Mesenchymal stem cell (in vitro differentiated cells and primary cell): ENCODE results near the gene SYT2.

ENCODE experiments used
- DNase-seq: peaks from one replicate; pipeline ENCODE4 v3.0.0-alpha.2; 2013
- H2AFZ ChIP-seq: one replicate; pipeline ENCODE4 v1.6.1; 2013; ENCODE audit warnings: low read depth, mild to moderate bottlenecking, control low read depth, inconsistent platforms, low read length, moderate library complexity
- H2AK5ac ChIP-seq: 2 replicates; pipeline ENCODE4 v1.6.1; 2013; ENCODE audit warnings: low read length, moderate library complexity, mild to moderate bottlenecking, inconsistent platforms; ENCODE audit not compliant: severe bottlenecking
- H2BK120ac ChIP-seq: one replicate; pipeline ENCODE4 v1.6.1; 2013; ENCODE audit warnings: low read depth, mild to moderate bottlenecking, inconsistent platforms, low read length, moderate library complexity
- H2BK12ac ChIP-seq, 2 experiments: one replicate each; pipeline ENCODE4 v1.6.1; 2013; ENCODE audit warnings: inconsistent platforms in 2 of 2, low read length in 2 of 2, mild to moderate bottlenecking in 2 of 2, moderate library complexity in 2 of 2, control low read depth in 1 of 2
- H2BK15ac ChIP-seq: one replicate; pipeline ENCODE4 v1.6.1; 2013; ENCODE audit warnings: mild to moderate bottlenecking, low read depth, inconsistent platforms; ENCODE audit not compliant: poor library complexity, severe bottlenecking
- H2BK5ac ChIP-seq: 2 replicates; pipeline ENCODE4 v1.6.1; 2013; ENCODE audit warnings: low read depth, mild to moderate bottlenecking, low read length, control low read depth, inconsistent platforms; ENCODE audit not compliant: poor library complexity, severe bottlenecking
- H3K14ac ChIP-seq, 2 experiments: one replicate each; pipeline ENCODE4 v1.6.1; 2013; ENCODE audit warnings: inconsistent platforms in 2 of 2, low read length in 2 of 2, control low read depth in 1 of 2, mild to moderate bottlenecking in 1 of 2, moderate library complexity in 1 of 2
- H3K18ac ChIP-seq, 2 experiments: one replicate each; pipeline ENCODE4 v1.6.1; 2013; ENCODE audit warnings: inconsistent platforms in 2 of 2, low read length in 2 of 2, control low read depth in 1 of 2, low read depth in 1 of 2, mild to moderate bottlenecking in 1 of 2
- H3K23ac ChIP-seq, 2 experiments: one replicate each; pipeline ENCODE4 v1.6.1; 2013; ENCODE audit warnings: inconsistent platforms in 2 of 2, low read length in 2 of 2, mild to moderate bottlenecking in 2 of 2, moderate library complexity in 2 of 2, control low read depth in 1 of 2
- H3K27ac ChIP-seq: 2 replicates; pipeline ENCODE4 v1.5.1; 2013; ENCODE audit warnings: mild to moderate bottlenecking, moderate library complexity, low read length, control low read depth, inconsistent platforms; ENCODE audit not compliant: poor library complexity, severe bottlenecking
- H3K27me3 ChIP-seq, 2 experiments: 2 replicates each; pipeline versions ENCODE4 v1.6.1 to v1.7.0; 2013; ENCODE audit warnings: low read length in 2 of 2, mild to moderate bottlenecking in 2 of 2, moderate library complexity in 2 of 2, control low read depth in 1 of 2, inconsistent platforms in 1 of 2; ENCODE audit not compliant: control insufficient read depth in 1 of 2, insufficient read depth in 1 of 2
- H3K36me3 ChIP-seq, 2 experiments: 2 replicates each; pipeline versions ENCODE4 v1.6.1 to v1.7.0; 2013; ENCODE audit warnings: low read length in 2 of 2, control low read depth in 1 of 2, inconsistent platforms in 1 of 2, low read depth in 1 of 2, mild to moderate bottlenecking in 1 of 2; ENCODE audit not compliant: insufficient read depth in 2 of 2, control insufficient read depth in 1 of 2
- H3K4ac ChIP-seq, 2 experiments: one replicate each; pipeline ENCODE4 v1.6.1; 2013; ENCODE audit warnings: inconsistent platforms in 2 of 2, low read length in 2 of 2, mild to moderate bottlenecking in 2 of 2, moderate library complexity in 2 of 2, control low read depth in 1 of 2, low read depth in 1 of 2
- H3K4me1 ChIP-seq: 2 replicates; pipeline ENCODE4 v1.6.1; 2013; ENCODE audit warnings: low read depth, low read length, control low read depth; ENCODE audit not compliant: control insufficient read depth, insufficient read depth
- H3K4me2 ChIP-seq: 2 replicates; pipeline ENCODE4 v1.6.1; 2013; ENCODE audit warnings: low read length, mild to moderate bottlenecking, inconsistent platforms; ENCODE audit not compliant: poor library complexity, severe bottlenecking
- H3K4me3 ChIP-seq, 2 experiments: 2 replicates each; pipeline versions ENCODE4 v1.5.1 to v1.7.0; 2013; ENCODE audit warnings: low read length in 2 of 2, mild to moderate bottlenecking in 2 of 2, control low read depth in 1 of 2, low read depth in 1 of 2; ENCODE audit not compliant: insufficient read depth in 1 of 2
- H3K79me1 ChIP-seq: replicated peaks from 2 replicates; pipeline ENCODE4 v1.6.1; 2013; ENCODE audit warnings: mild to moderate bottlenecking, control low read depth, low read length, inconsistent platforms; ENCODE audit not compliant: poor library complexity, severe bottlenecking
- H3K9ac ChIP-seq: 2 replicates; pipeline ENCODE4 v1.7.0; 2013; ENCODE audit warnings: mild to moderate bottlenecking, low read length, moderate library complexity
- H3K9me3 ChIP-seq: 2 replicates; pipeline ENCODE4 v1.7.0; 2013; ENCODE audit warnings: mild to moderate bottlenecking, low read length; ENCODE audit not compliant: control insufficient read depth
- H4K8ac ChIP-seq: one replicate; pipeline ENCODE4 v1.6.1; 2013; ENCODE audit warnings: inconsistent platforms, mild to moderate bottlenecking, low read length, moderate library complexity
- H4K91ac ChIP-seq: one replicate; pipeline ENCODE4 v1.6.1; 2013; ENCODE audit warnings: mild to moderate bottlenecking, low read length, inconsistent platforms
- WGBS: methylation state at CpG from one replicate; pipeline ENCODE4 v1.1.7; 2013; ENCODE audit warnings: mixed read lengths; 5-methylcytosine and 5-hydroxymethylcytosine counted together

The SYT2 gene

GRCh38 chr1:202656057-202656456, 54.2 kb downstream of the SYT2 start:
- no peaks in the 10 kb centered on the region for H3K79me1 ChIP-seq
- 60% methylated on average over 10 of the region's 10 CpGs for WGBS
- H2BK12ac ChIP-seq = no peak overlapping the region
- H3K4me3 ChIP-seq = no peak overlapping the region
- H3K9ac ChIP-seq = no peak overlapping the region
- no peak overlapping the region for H2BK5ac ChIP-seq
- H3K9me3 ChIP-seq = no peaks in the 10 kb centered on the region
- H2AFZ ChIP-seq = no peak overlapping the region
- H2AK5ac ChIP-seq = no peak overlapping the region
- no peaks in the 10 kb centered on the region for H3K36me3 ChIP-seq
- H4K91ac ChIP-seq = no peak overlapping the region
- H3K14ac ChIP-seq = no peak overlapping the region
- no peak overlapping the region for H2BK120ac ChIP-seq
- peak; percentile 11 for DNase-seq
- H4K8ac ChIP-seq = no peak overlapping the region
- no peak overlapping the region for H3K18ac ChIP-seq
- no peak overlapping the region for H3K4me2 ChIP-seq
- no peak overlapping the region for H2BK15ac ChIP-seq
- no peak overlapping the region for H3K27ac ChIP-seq
- no peak overlapping the region for H3K23ac ChIP-seq
- H3K27me3 ChIP-seq = peaks cover 79 to 98% of the 10 kb centered on the region in 2 experiments
- H3K4ac ChIP-seq = no peak overlapping the region
- peaks cover 3% of the 10 kb centered on the region for H3K4me1 ChIP-seq

- no peak overlapping the region for H4K8ac ChIP-seq
- WGBS = 61% methylated on average over 6 of the region's 6 CpGs
- no peak overlapping the region for H2AK5ac ChIP-seq
- H2BK15ac ChIP-seq = no peak overlapping the region
- H3K9ac ChIP-seq = no peak overlapping the region
- no peak overlapping the region for H4K91ac ChIP-seq
- H3K23ac ChIP-seq = no peak overlapping the region
- no peak for DNase-seq
- no peak overlapping the region for H2BK120ac ChIP-seq
- peaks cover 3% of the 10 kb centered on the region for H3K4me1 ChIP-seq
- H3K27me3 ChIP-seq = peaks cover 80 to 99% of the 10 kb centered on the region in 2 experiments
- H3K79me1 ChIP-seq = no peaks in the 10 kb centered on the region
- no peak overlapping the region for H3K4me2 ChIP-seq
- no peak overlapping the region for H3K27ac ChIP-seq
- H2BK12ac ChIP-seq = no peak overlapping the region
- H3K4me3 ChIP-seq = no peak overlapping the region
- H2AFZ ChIP-seq = no peak overlapping the region
- H3K14ac ChIP-seq = no peak overlapping the region
- no peaks in the 10 kb centered on the region for H3K36me3 ChIP-seq
- H2BK5ac ChIP-seq = no peak overlapping the region
- H3K4ac ChIP-seq = no peak overlapping the region
- H3K18ac ChIP-seq = no peak overlapping the region
- no peaks in the 10 kb centered on the region for H3K9me3 ChIP-seq
Observed at GRCh38 chr1:202654079-202654478, 56.2 kb downstream of the SYT2 start.

GRCh38 chr1:202649553-202650392, 60.5 kb downstream of the SYT2 start:
- Histone ChIP-seq H3K4me2 (no peak overlapping the region), H2BK5ac (no peak overlapping the region), H2AK5ac (no peak overlapping the region), H4K91ac (no peak overlapping the region), H3K9ac (no peak overlapping the region), H4K8ac (no peak overlapping the region), H3K23ac (no peak overlapping the region), H3K18ac (no peak overlapping the region), H2BK12ac (no peak overlapping the region), H3K4ac (no peak overlapping the region), H3K9me3 (no peaks in the 10 kb centered on the region), H3K14ac (no peak overlapping the region), H3K79me1 (no peaks in the 10 kb centered on the region), H3K4me3 (no peak overlapping the region), H3K4me1 (no peaks in the 10 kb centered on the region), H2AFZ (no peak overlapping the region), H2BK15ac (no peak overlapping the region), H3K36me3 (no peaks in the 10 kb centered on the region), H3K27me3 (peaks cover 78 to 95% of the 10 kb centered on the region in 2 experiments), H2BK120ac (no peak overlapping the region), H3K27ac (no peak overlapping the region)
- DNase-seq = no peak
- 78% methylated on average over 15 of the region's 15 CpGs for WGBS

- Histone ChIP-seq H3K4me1 (peaks cover 9% of the 10 kb centered on the region), H2BK12ac (no peak overlapping the region), H2BK5ac (no peak overlapping the region), H3K79me1 (no peaks in the 10 kb centered on the region), H3K4me2 (no peak overlapping the region), H3K36me3 (no peaks in the 10 kb centered on the region), H4K8ac (no peak overlapping the region), H4K91ac (no peak overlapping the region), H2AK5ac (no peak overlapping the region), H3K14ac (no peak overlapping the region), H3K27ac (no peak overlapping the region), H3K18ac (no peak overlapping the region), H3K9me3 (no peaks in the 10 kb centered on the region), H3K4ac (no peak overlapping the region), H2BK120ac (no peak overlapping the region), H3K27me3 (peaks cover 78 to 95% of the 10 kb centered on the region in 2 experiments), H2BK15ac (no peak overlapping the region), H3K23ac (no peak overlapping the region), H2AFZ (no peak overlapping the region), H3K9ac (no peak overlapping the region), H3K4me3 (no peak overlapping the region)
- 70% methylated on average over 2 of the region's 2 CpGs for WGBS
- no peak for DNase-seq
Observed at GRCh38 chr1:202648605-202649226, 61.5 kb downstream of the SYT2 start.
